NOMO-1 treated with dmso at 0.1 percent for 144 hours (cell line): ENCODE data around the gene CEP89.
"Not testable (repeated sequence)": the region's sequence is repeated elsewhere in the genome, so short reads cannot be mapped to it uniquely, and the experiment has no call there.

ENCODE experiments used
- DNase-seq: peaks from one replicate; lab custom pipeline; 2025; ENCODE audit not compliant: unreplicated experiment; lab: John Stamatoyannopoulos, UW

The CEP89 gene

DNA sequence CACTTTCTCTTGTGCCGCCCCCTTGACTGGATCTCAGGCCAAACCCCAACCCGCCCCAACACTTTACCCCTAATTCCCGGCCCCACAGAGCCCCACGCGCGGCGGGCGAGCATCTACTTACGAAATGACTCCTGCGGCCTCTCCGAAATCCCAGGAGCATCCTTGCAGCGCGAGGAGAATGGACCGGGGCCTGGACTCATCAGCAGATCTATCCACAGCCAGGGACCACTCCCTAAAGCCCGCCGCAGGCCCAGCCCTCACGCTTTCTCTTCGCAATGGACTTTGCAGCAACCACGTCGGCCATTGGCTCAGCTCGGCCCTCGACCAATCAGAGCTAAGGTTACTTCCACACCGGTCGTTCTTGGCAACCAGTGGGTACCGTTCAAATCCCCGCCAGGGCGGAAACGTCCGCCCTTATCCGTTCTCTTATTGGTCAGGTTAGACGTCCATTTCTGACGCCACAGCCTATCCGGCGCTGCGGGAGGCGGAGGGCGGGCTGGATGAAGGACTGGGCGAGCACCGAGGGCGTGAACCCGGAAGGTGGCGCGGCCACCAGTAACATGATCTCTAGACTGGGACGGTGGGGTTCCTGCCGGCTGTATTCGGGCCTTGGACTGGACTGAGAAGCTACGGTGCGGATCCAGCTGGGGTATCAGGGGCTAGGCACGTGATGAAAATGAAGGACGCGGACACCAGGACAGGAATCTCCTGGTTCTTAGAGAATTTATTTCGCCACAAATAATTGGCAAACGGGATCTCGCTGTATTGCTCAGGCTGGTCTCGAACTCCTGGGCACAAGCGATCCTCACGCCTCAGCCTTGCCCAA is at the start of gene CEP89, which contains the start of gene FAAP24:
Gene CEP89, minus strand, starts transcription at position 244 of the 826 bp plus-strand sequence. Its CDS starts 84 bp downstream, at position 160.
Gene FAAP24, plus strand, starts transcription at position 528 of the 826 bp plus-strand sequence. CDS start 955 bp downstream, outside the sequence.
- peak; percentile 98 for DNase-seq

GRCh38 chr19:33010891-33011290 is 39.1 kb upstream of the CEP89 start:
- DNase-seq: not testable (repeated sequence)

GRCh38 chr19:33008738-33009137 is 37.0 kb upstream of the CEP89 start:
- DNase-seq: no peak

GRCh38 chr19:33005440-33005839 is 33.7 kb upstream of the CEP89 start:
- DNase-seq: no peak

DNA sequence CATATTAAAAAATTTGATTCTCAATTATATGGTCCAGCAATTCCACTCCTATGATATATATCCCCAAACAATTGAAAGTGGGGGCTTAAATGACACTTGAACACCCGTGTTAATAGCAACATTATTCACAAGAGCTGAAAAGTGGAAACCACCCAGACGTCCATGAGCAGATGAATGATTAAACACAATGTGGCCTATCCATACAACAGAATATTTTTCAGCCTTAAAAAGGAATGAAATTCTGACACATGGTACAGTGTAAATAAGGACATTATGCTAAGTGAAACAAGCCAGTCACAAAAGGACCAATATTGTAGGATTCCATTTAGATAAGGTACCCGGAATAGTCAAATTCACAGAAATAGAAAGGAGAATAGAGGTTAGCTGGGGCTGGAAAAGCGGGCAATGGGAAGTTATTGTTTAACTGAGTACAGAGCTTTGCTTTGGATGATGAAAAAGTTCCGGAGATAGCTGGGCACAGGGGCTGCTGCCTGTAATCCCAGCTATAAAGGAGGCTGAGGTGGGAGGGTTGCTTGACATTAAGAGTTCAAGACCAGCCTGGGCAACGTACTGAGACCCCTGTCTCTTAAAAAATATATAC is 31.8 kb upstream of the CEP89 start:
- DNase-seq: not testable (repeated sequence)

GRCh38 chr19:33002126-33002865 is 30.5 kb upstream of the CEP89 start:
- not testable (repeated sequence) for DNase-seq

DNA sequence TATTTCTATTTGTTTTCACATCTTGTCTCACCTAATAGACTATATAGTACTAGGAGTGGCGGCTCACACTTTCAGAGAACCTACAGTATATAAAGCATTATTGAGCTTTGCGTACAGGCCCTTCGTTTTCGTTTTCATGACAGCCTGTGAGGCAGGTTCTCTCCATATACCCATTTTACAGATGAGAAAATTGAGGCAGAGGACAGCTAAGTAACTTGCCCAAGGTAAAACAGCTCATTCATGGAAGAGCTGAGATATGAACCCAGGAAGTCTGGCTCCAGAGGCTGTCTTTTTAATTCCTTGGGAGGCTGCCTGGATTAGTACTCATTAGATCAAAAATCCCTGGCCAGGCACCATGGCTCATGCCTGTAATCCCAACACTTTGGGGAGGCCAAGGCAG is 29.2 kb upstream of the CEP89 start:
- no peak for DNase-seq

DNA sequence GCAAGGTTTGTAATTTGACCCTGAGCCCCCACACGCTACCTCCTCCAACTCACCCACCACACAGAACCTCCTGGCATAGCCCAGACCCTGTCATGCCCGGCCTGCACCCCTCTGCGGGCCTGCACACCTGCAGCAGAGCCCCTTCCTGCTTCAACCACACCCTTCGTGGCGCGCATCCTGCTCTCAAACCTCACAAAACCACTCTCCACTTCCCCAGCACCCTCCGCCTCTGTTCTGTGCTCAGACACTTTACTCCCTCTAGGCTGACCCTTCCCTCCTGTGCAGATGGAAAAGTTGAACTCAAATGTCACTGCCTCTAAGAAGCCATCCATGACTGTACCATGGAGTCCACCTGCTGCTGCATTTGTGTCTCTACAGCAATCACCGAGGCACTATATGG is 28.8 kb upstream of the CEP89 start:
- no peak for DNase-seq

DNA sequence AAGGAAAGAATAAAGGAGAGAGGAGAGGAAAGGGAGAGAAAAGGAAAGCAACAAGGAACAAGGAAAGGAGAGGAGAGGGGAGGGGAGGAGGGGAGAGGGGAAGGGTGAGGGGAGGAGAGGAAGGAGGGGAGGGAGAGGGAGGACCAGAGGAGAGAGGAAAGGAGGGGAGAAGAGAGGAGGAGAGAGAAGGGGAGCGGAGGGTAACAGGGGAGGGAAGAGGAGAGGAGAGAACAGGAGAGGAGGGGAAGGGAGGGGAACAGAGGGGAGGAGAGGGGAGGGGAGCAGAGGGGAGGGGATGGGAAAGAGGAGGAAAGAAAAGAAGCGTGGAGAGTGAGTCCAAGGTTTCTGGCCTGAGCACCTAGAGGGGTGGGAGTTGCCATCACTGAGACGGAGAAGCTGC is 27.0 kb upstream of the CEP89 start:
- no peak for DNase-seq

- DNase-seq: no peak
Observed at GRCh38 chr19:32997716-32998355, 26.1 kb upstream of the CEP89 start.

- not testable (repeated sequence) for DNase-seq
Observed at GRCh38 chr19:32997061-32997464, 25.3 kb upstream of the CEP89 start.

- not testable (repeated sequence) for DNase-seq
Observed at GRCh38 chr19:32995966-32996365, 24.2 kb upstream of the CEP89 start.

DNA sequence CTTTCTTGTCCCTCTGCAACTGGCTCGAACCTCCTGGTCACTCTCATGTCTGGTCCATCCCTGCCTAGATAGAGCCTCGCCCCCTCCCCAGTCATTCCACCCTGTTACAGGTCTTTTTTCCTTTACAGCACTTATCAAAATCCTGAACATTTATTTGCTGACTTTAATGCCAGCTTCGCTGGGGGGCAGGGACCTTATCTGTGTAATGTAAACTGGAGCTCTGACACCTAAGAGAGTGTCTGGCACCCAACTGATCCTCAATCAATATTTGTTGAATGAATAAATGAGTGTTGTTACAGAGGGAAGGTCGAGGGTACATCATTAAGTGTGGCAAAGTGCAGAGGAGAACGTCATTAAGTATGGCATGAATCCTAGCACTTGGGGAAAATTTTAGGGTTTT is 17.0 kb upstream of the CEP89 start:
- no peak for DNase-seq

GRCh38 chr19:32988254-32988653 is 16.5 kb upstream of the CEP89 start:
- not testable (repeated sequence) for DNase-seq

- not testable (repeated sequence) for DNase-seq
Observed at GRCh38 chr19:32982488-32982887, 10.7 kb upstream of the CEP89 start.

GRCh38 chr19:32979807-32980206 is 8.0 kb upstream of the CEP89 start:
- not testable (repeated sequence) for DNase-seq

GRCh38 chr19:32977813-32978212 is 6.1 kb upstream of the CEP89 start:
- not testable (repeated sequence) for DNase-seq

DNA sequence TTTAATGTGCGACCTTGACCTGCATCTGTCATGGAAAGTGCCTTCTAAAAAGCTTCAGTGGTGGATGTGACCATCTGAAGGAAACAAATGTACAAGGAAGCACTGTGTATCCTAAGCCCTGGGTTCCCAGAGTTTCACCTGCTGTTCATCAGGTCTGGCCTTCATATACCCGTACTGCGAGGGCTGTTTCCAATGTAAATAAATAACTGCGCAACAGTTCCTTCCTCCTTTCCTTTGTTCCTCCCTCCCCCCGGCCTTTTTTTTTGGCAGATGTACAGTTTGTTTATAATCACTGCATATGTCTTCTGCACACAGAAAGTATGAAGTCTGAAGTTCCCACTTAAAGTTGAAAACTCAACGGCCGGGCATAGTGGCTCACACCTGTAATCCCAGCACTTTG is 5.5 kb upstream of the CEP89 start:
- no peak for DNase-seq

DNA sequence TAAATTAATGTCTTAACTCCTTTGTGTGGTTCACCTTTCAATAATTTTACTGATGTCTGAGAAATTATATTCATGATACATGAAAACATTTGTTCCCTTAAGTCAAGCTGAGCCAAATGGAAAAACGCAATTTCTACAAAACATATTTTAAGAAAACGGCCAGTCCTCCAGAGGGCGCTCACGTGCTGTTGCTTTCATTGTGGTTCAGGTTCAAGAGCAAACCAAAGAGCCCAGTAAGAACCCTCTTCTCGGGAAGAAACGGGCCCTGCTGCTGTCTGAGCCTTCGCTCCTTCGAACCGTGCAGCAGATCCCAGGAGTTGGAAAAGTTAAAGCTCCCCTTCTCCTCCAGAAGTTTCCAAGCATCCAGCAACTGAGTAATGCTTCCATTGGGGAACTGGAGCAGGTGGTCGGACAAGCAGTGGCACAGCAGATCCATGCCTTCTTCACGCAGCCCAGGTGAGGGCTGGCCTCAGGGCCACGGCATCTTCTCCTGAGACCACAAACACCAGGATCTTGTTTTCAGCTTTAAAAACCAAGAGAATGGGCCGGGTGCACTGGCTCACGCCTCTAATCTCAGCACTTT is 4.6 kb upstream of the CEP89 start:
- no peak for DNase-seq

- DNase-seq: no peak
Observed at GRCh38 chr19:32971012-32971595, 654 bp downstream of the CEP89 start.
